T-helper 17 cell (primary cell): ENCODE measurements around the gene PHF3. TPM values are rescaled to one million over a fixed set of nuclear protein-coding genes. Genes with fewer than 3 reads are reported as not detected.

Source experiments
- ATAC-seq: fragments of 150-1000 bp; cut with Tn5 transposase; 2 replicates; pipeline ENCODE4 v1.10.0; 2021; ENCODE audit warnings: mild to moderate bottlenecking, moderate library complexity
- DNase-seq, 3 donors: peaks; one replicate each; pipeline versions ENCODE4 v3.0.0 to v3.0.0-alpha.2; 2020 to 2021
- H3K9me3 ChIP-seq: one replicate; pipeline ENCODE4 v1.7.0; 2013; ENCODE audit warnings: low read length, mild to moderate bottlenecking; ENCODE audit not compliant: control insufficient read depth, poor library complexity, severe bottlenecking
- H3K27ac Mint-ChIP-seq: one replicate; pipeline ENCODE4 v1.8.0; 2022; ENCODE audit warnings: mild to moderate bottlenecking, moderate library complexity, mixed read lengths
- H3K27me3 Mint-ChIP-seq: one replicate; pipeline ENCODE4 v1.8.0; 2022; ENCODE audit warnings: mixed read lengths
- H3K36me3 Mint-ChIP-seq: one replicate; pipeline ENCODE4 v1.8.0; 2022; ENCODE audit warnings: low read depth, mixed read lengths
- H3K4me1 Mint-ChIP-seq: one replicate; pipeline ENCODE4 v1.8.0; 2022; ENCODE audit warnings: mild to moderate bottlenecking, mixed read lengths
- H3K4me3 Mint-ChIP-seq: one replicate; pipeline ENCODE4 v1.8.0; 2022; ENCODE audit warnings: mild to moderate bottlenecking, moderate library complexity, mixed read lengths
- total RNA-seq, 4 donors: library from RNA in 2 of 4; stranded (reverse) in 2 of 4; gene quantifications; one replicate each; pipeline ENCODE4 v1.2.3 and lab custom pipeline; 2022 to 2026

Gene PHF3
- total RNA-seq, 2 donors from 2014 or later, result 87.6 to 88.3 TPM

DNA sequence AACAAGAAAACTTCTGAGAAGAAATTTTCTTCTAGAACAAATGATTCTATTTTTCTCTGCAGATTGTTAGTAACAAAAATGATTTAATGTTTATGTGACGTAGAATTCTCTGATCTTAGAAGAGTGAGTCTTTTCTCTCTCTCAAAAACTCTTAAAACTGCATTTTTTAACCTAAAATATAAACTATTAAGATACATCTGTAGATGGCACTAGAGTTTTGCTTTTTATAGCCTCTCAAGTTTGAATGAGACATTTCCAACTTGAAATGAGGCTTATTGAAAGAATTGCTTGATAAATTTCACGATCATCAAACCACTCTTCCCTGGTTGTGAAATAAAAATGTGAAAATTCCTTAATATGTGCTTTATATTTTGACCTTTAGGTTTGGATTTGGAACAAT, 53.8 kb downstream of the PHF3 start:
- no peak for ATAC-seq
- Mint-ChIP-seq H3K36me3 (peaks cover 11% of the 10 kb centered on the region), H3K27me3 (no peaks in the 10 kb centered on the region), H3K4me1 (peaks cover 14% of the 10 kb centered on the region), H3K4me3 (no peak overlapping the region), H3K27ac (no peak overlapping the region)
- no peak for DNase-seq
- H3K9me3 ChIP-seq, result no peaks in the 10 kb centered on the region

DNA sequence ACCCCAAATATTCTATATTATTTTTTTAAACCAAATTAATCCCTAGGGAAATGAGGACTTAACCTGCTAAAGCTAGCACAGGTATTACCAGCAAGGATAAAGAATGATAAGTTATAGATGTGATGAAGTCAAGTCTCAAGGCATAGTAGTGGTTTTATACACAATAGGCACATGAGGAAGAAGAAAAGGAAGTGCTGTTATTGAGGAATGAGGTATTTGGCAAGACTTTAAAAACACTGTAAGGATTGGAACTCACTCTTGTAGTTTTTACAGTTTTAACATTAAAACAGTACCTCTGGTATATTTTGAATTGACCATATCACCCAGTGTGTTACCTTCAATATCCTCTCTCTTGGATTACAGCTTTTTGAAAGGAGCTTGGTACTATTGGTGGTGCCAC, 54.6 kb downstream of the PHF3 start:
- Mint-ChIP-seq H3K27ac (no peak overlapping the region), H3K27me3 (no peaks in the 10 kb centered on the region), H3K4me3 (no peak overlapping the region), H3K4me1 (peaks cover 14% of the 10 kb centered on the region), H3K36me3 (peaks cover 10% of the 10 kb centered on the region)
- no peak for DNase-seq
- ATAC-seq, result no peak
- no peaks in the 10 kb centered on the region for H3K9me3 ChIP-seq

DNA sequence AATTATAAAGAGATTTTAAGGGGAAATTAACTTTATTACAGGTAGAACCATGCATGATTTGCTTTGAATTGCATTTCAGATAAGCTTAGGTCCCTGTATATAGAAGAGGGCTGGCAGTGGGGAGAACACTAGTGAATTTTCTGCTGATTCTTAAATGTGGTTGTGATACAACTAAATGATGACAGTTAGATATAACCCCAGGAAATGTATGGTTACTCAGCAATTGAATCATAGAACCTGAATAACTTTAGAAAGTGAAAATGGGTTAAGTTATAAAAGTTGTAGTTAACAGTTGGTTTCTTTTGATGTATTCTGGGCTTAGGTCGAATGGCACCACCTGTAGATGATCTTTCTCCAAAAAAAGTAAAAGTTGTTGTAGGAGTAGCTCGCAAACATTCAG, 70.1 kb downstream of the PHF3 start:
- DNase-seq, result no peak
- Mint-ChIP-seq H3K27ac (peak overlapping the region; percentile 24), H3K27me3 (no peaks in the 10 kb centered on the region), H3K36me3 (peaks cover 10% of the 10 kb centered on the region), H3K4me1 (peaks cover 13% of the 10 kb centered on the region), H3K4me3 (no peak overlapping the region)
- no peak for ATAC-seq
- no peaks in the 10 kb centered on the region for H3K9me3 ChIP-seq

DNA sequence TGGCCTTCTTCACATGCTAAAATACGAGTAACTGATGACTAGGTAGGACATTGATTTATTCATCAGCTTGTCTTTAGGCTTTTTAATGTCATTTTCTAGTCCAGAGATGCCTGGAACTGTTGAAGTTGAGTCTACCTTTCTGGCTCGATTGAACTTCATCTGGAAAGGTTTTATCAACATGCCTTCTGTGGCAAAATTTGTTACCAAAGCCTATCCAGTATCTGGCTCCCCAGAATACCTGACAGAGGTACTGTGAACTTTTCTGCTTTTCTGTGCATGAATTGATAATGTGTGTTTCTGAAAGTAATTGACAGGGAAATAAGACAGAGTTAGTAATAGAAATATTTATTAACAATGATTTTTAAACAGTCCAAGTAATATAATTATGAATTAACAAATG, 71.0 kb downstream of the PHF3 start:
- Mint-ChIP-seq H3K4me1 (peaks cover 12% of the 10 kb centered on the region), H3K4me3 (no peak overlapping the region), H3K36me3 (peaks cover 9% of the 10 kb centered on the region), H3K27me3 (no peaks in the 10 kb centered on the region), H3K27ac (peak overlapping the region; percentile 24)
- H3K9me3 ChIP-seq, result no peaks in the 10 kb centered on the region
- ATAC-seq, result no peak
- no peak for DNase-seq

DNA sequence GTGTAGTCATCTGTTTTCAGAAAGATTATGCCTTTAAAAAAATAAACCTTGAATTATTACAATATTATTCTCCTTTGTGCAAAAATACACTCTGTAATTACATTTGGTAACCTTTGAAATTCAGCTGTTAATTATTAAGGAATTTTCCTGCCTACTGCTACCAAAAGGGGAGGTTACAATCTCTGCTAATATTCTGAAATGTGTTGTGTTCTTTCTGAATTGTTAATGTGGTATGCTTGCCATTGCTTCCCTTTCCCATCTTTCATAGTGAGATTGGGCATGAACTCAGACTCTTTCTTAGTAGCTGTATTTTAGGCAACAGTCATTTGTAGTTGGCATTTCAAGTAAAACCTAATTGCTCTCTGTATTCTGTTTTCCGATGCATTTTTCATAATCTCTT, 73.0 kb downstream of the PHF3 start:
- peaks cover 13% of the 10 kb centered on the region for H3K4me1 Mint-ChIP-seq
- peaks cover 21% of the 10 kb centered on the region for H3K36me3 Mint-ChIP-seq
- DNase-seq, result no peak
- ATAC-seq, result no peak
- H3K9me3 ChIP-seq, result no peaks in the 10 kb centered on the region
- no peak overlapping the region for H3K4me3 Mint-ChIP-seq
- no peaks in the 10 kb centered on the region for H3K27me3 Mint-ChIP-seq
- no peak overlapping the region for H3K27ac Mint-ChIP-seq

DNA sequence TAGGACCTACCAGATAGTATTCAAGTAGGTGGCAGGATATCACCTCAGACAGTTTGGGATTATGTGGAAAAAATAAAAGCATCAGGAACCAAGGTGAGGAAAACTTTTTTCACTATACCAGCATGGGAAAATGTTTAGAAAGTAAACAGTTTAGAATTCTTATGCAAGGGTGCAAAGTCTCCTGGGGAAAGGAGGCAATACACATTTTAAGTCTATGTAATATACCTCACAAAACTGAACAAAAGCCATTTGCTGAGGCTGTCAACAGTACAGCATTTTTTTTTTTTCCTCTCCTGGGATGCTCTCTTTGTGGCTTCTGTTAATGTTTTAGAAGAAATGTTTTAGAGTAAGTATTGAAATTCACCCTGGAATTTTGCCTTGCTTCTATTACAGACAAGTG, 73.5 kb downstream of the PHF3 start:
- no peak for ATAC-seq
- no peak for DNase-seq
- H3K9me3 ChIP-seq, result no peaks in the 10 kb centered on the region
- Mint-ChIP-seq H3K4me3 (no peak overlapping the region), H3K27me3 (no peaks in the 10 kb centered on the region), H3K36me3 (peaks cover 21% of the 10 kb centered on the region), H3K27ac (no peak overlapping the region), H3K4me1 (peaks cover 13% of the 10 kb centered on the region)

DNA sequence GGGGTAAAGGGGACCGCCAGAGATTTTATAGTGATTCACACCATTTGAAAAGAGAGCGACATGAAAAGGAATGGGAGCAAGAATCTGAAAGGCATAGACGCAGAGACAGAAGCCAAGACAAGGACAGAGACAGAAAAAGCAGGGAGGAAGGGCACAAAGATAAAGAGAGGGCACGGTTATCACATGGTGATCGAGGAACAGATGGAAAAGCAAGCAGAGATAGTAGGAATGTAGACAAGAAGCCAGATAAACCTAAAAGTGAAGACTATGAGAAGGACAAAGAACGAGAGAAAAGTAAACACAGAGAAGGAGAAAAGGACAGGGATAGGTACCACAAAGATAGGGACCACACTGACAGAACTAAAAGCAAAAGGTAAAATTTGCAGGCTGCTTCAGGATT, 77.7 kb downstream of the PHF3 start:
- no peaks in the 10 kb centered on the region for H3K27me3 Mint-ChIP-seq
- H3K27ac Mint-ChIP-seq, result no peak overlapping the region
- H3K9me3 ChIP-seq, result no peaks in the 10 kb centered on the region
- no peak for ATAC-seq
- DNase-seq, result no peak
- no peak overlapping the region for H3K4me3 Mint-ChIP-seq
- peaks cover 19% of the 10 kb centered on the region for H3K36me3 Mint-ChIP-seq
- H3K4me1 Mint-ChIP-seq, result peaks cover 6% of the 10 kb centered on the region

DNA sequence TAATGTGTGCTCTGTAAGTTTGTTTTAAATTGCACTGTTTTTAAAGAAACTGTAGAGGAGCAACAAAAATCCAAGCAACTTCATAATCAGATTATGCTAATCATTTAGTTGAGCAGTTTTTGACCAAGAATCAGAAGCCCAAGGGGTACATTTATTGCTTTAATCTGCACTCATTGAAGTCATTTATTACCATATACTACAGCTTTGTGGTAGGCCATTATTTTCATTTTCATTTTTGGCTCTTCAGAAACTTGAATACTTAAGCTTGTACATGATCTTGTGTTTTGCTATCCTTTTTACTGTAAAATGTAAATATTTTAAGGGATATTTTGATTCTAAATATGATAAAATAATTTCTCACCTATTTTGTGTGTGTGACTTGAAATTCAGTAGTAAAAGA, 78.5 kb downstream of the PHF3 start:
- no peak for DNase-seq
- H3K36me3 Mint-ChIP-seq, result peaks cover 19% of the 10 kb centered on the region
- no peaks in the 10 kb centered on the region for H3K9me3 ChIP-seq
- no peak overlapping the region for H3K4me3 Mint-ChIP-seq
- H3K27ac Mint-ChIP-seq, result no peak overlapping the region
- H3K27me3 Mint-ChIP-seq, result no peaks in the 10 kb centered on the region
- H3K4me1 Mint-ChIP-seq, result peaks cover 6% of the 10 kb centered on the region
- ATAC-seq, result no peak

DNA sequence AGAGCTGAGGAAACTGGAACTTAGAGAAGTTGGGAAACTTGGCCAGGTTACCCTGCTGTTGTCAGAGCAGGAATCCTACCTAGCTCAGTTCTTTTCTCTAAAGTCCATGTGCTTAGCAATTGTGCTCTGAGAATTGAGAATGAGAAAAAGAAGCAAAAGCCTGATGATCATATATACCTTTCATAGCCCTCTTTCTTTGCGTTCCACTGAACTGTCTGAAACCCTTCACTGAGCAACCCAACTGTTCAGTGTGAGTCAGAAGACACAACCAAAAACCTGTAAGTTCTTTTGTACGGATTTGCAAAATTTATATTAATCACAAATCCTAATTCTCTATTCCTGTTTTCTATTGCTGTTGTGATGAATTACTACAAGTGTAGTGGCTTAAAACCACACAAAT, 80.6 kb downstream of the PHF3 start:
- no peaks in the 10 kb centered on the region for H3K9me3 ChIP-seq
- Mint-ChIP-seq H3K36me3 (peaks cover 15% of the 10 kb centered on the region), H3K27me3 (no peaks in the 10 kb centered on the region), H3K27ac (no peak overlapping the region), H3K4me1 (peaks cover 9% of the 10 kb centered on the region), H3K4me3 (no peak overlapping the region)
- no peak for DNase-seq
- ATAC-seq, result no peak

DNA sequence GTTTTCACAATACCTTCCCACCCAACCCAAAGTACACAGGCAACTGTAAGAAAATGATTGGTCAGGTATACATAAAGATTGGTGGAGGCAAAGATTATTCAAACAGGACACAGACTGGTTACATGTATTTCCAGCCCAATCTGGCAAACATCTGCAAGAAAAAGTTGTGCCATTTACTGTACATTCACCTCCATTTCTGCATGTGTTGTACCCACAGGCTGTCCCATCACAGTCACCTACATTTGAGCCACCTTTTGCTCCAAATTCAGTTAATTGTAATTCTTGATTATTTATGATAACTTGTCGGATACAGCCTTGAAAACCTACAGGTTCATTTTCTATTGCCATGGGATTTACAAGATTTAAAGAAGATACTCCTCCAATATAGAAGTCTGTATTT, 85.6 kb downstream of the PHF3 start:
- H3K36me3 Mint-ChIP-seq, result no peaks in the 10 kb centered on the region
- peaks cover 2% of the 10 kb centered on the region for H3K4me1 Mint-ChIP-seq
- no peaks in the 10 kb centered on the region for H3K9me3 ChIP-seq
- ATAC-seq (no peak), DNase-seq (no peak)
- H3K4me3 Mint-ChIP-seq, result no peak overlapping the region
- H3K27me3 Mint-ChIP-seq, result no peaks in the 10 kb centered on the region
- H3K27ac Mint-ChIP-seq, result no peak overlapping the region

DNA sequence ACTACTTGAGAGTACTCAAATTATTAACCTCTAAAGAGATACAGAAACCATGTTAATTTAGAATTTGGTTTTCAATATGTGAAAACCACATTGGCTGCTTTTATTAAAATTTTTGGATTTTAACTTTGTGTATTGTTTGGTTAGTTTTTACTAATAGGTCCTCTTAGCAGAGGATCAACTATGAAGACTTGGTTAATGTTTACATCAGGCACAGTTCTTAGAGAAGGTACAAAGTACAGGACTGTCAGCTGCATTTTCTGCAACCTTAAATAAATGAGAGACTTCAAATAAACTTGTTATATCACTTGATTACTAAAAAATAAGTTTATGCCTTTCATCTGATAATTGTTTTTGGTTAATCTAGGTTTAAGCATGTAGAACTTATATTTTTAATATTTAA, 89.1 kb downstream of the PHF3 start:
- Mint-ChIP-seq H3K27ac (no peak overlapping the region), H3K36me3 (peaks cover 1% of the 10 kb centered on the region), H3K4me3 (no peak overlapping the region), H3K27me3 (no peaks in the 10 kb centered on the region), H3K4me1 (peaks cover 2% of the 10 kb centered on the region)
- H3K9me3 ChIP-seq, result no peaks in the 10 kb centered on the region
- ATAC-seq (no peak), DNase-seq (no peak)

DNA sequence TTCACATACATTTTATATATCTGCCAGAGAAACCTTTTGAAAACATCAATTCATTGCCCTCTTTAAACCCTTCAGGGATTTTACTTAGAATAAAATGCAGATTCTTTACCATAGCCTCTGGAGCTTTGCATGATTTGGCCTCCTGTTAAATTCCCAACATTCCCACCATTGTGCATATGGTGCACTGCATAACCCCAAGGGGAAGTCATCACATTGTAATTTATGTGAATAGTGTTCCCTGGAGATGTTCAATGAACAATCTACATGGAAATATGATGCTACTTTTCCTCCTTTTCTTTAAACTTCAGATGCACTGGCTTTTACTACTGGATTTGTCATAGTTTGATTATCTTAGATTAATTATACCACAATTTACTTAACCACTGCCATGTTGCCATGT, 94.7 kb downstream of the PHF3 start:
- DNase-seq, result no peak
- Mint-ChIP-seq H3K27me3 (no peaks in the 10 kb centered on the region), H3K4me3 (no peak overlapping the region), H3K4me1 (no peaks in the 10 kb centered on the region), H3K36me3 (peaks cover 2% of the 10 kb centered on the region), H3K27ac (no peak overlapping the region)
- no peak for ATAC-seq
- no peaks in the 10 kb centered on the region for H3K9me3 ChIP-seq

DNA sequence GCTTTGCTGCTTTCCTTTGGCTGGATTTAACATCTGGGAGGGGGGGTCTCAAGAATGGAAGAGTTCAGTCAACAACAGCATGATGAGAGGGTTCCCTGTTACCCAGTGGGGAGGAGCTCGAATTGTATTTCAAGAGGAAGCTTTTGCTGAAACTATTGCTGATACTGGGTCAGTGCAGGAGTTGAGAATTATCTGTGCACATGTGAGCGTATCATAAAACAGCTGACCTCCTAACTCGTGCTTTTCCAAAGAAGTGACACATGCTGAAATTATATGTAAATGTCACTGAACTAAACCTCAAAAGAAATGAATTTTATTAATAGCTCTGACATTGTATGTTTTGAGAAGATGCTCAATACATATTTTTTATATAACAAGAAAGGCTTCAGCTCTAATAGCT, 96.3 kb downstream of the PHF3 start:
- ATAC-seq (no peak), DNase-seq (no peak)
- H3K27ac Mint-ChIP-seq, result no peak overlapping the region
- H3K4me1 Mint-ChIP-seq, result no peaks in the 10 kb centered on the region
- H3K27me3 Mint-ChIP-seq, result no peaks in the 10 kb centered on the region
- peaks cover 2% of the 10 kb centered on the region for H3K36me3 Mint-ChIP-seq
- H3K4me3 Mint-ChIP-seq, result no peak overlapping the region
- no peaks in the 10 kb centered on the region for H3K9me3 ChIP-seq

DNA sequence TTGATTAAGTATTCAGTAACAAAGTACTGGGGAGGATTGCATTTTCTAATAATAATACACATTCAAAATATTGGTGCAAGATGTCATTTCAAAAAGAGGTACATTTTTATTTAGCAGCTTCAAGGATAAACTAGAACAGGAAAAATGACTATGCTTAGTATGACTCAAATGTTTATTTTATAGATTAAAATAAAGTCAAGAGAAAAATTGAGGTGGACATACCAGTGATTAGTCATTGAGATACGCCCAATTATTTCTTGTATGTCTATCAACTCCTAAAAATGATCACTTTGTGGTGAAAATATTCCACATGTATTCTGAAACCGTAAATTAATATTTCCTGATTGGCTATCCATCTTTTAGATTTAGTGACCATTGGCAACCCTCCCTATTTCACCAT, 96.7 kb downstream of the PHF3 start:
- ATAC-seq (no peak), DNase-seq (no peak)
- no peaks in the 10 kb centered on the region for H3K9me3 ChIP-seq
- H3K4me3 Mint-ChIP-seq, result no peak overlapping the region
- H3K27ac Mint-ChIP-seq, result no peak overlapping the region
- H3K27me3 Mint-ChIP-seq, result no peaks in the 10 kb centered on the region
- no peaks in the 10 kb centered on the region for H3K4me1 Mint-ChIP-seq
- H3K36me3 Mint-ChIP-seq, result peaks cover 2% of the 10 kb centered on the region

DNA sequence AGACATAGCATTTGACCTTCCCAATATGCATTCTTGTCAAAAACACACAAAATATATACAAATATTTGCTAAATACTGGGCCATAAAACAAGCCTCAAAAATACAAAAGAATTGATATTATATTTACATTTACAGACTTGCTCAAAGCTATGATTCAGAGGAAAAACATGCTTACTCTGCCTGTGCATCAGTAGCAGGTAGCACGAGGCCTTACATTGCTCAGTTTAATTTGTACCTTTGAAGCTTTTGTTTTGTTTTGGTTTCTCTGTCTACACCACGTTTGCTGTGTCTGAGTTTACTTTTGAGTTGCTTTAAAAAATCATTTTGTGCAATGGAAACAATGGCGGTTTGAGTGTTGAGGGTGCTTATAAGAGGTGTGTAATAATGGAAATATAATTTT, 99.3 kb downstream of the PHF3 start:
- no peaks in the 10 kb centered on the region for H3K4me1 Mint-ChIP-seq
- H3K27ac Mint-ChIP-seq, result no peak overlapping the region
- H3K9me3 ChIP-seq, result no peaks in the 10 kb centered on the region
- DNase-seq, result no peak
- H3K27me3 Mint-ChIP-seq, result no peaks in the 10 kb centered on the region
- no peaks in the 10 kb centered on the region for H3K36me3 Mint-ChIP-seq
- ATAC-seq, result no peak
- H3K4me3 Mint-ChIP-seq, result no peak overlapping the region
